ENCODE measurements around the gene ZACN. TPM values are rescaled to one million over a fixed set of nuclear protein-coding genes. Genes with fewer than 3 reads are reported as not detected.
A peak's percentile ranks its signal among the peaks of the same experiment; 100 is the strongest.

The ZACN gene
- total RNA-seq, 2 experiments from 2014 or later: 2.3 to 3.0 TPM

- CTCF ChIA-PET: interaction anchor here (1.0 to 4.2 kb wide), 6 partner anchors 11 to 202 kb away, joined by 3 to 17 read pairs (median 6); no protein-coding TSS in a partner anchor
Observed at GRCh38 chr17:76107509-76107908, 28.5 kb downstream of the ZACN start.

DNA sequence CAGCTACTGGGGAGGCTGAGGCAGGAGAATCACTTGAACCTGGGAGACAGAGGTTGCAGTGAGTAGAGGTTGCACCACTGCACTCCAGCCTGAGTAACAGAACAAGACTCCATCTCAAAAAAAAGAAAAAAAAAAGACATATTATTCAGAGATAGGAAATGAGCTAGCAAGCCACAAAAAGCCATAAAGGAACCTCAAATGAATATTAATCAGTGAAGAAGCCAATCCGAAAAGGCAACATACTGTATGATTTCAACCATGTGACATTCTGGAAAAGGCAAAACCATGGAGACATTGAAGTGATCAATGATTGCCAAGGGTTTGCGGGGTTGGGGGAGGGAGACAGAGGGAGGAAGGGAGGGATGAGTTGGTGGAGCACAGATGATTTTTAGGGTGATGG, 33.0 kb downstream of the ZACN start:
- no peak for TF ChIP-seq CTCF (IDR thresholded peaks at IDR 0.05)
- no peaks in the 10 kb centered on the region for H3K9me3 Mint-ChIP-seq
- H3K27me3 Mint-ChIP-seq: no peaks in the 10 kb centered on the region
- POLR2A ChIA-PET: interaction anchor here (0.6 to 1.7 kb wide), 2 partner anchors 36 to 153 kb away, joined by 3 to 4 read pairs; no protein-coding TSS in a partner anchor
- no peak for ATAC-seq
- intact Hi-C loops (cut with micrococcal nuclease): no loop called here
- H3K4me3 Mint-ChIP-seq: no peak overlapping the region
- no peaks in the 10 kb centered on the region for H3K36me3 Mint-ChIP-seq (ENCODE audit: low read depth)
- no peak for DNase-seq
- CTCF ChIA-PET: interaction anchor here (0.8 to 2.6 kb wide), 8 partner anchors 10 to 287 kb away, joined by 3 to 12 read pairs (median 4); partner anchors contain the start of gene CDK3
- H3K27ac Mint-ChIP-seq: no peak overlapping the region
- no peaks in the 10 kb centered on the region for H3K4me1 Mint-ChIP-seq (ENCODE audit: low read depth)

More at GRCh38 chr17:76107509-76107908, 28.5 kb downstream of the ZACN start:
- no peak overlapping the region for H3K4me3 Mint-ChIP-seq
- DNase-seq (no peak), ATAC-seq (no peak)
- no peaks in the 10 kb centered on the region for H3K36me3 Mint-ChIP-seq (ENCODE audit: low read depth)
- TF ChIP-seq CTCF (IDR thresholded peaks at IDR 0.05): peak; percentile 48
- POLR2A ChIA-PET: no interaction called here
- peaks cover 9% of the 10 kb centered on the region for H3K4me1 Mint-ChIP-seq (ENCODE audit: low read depth)
- H3K9me3 Mint-ChIP-seq: no peaks in the 10 kb centered on the region
- H3K27me3 Mint-ChIP-seq: no peaks in the 10 kb centered on the region
- intact Hi-C loops (cut with micrococcal nuclease): no loop called here
- H3K27ac Mint-ChIP-seq: no peak overlapping the region

DNA sequence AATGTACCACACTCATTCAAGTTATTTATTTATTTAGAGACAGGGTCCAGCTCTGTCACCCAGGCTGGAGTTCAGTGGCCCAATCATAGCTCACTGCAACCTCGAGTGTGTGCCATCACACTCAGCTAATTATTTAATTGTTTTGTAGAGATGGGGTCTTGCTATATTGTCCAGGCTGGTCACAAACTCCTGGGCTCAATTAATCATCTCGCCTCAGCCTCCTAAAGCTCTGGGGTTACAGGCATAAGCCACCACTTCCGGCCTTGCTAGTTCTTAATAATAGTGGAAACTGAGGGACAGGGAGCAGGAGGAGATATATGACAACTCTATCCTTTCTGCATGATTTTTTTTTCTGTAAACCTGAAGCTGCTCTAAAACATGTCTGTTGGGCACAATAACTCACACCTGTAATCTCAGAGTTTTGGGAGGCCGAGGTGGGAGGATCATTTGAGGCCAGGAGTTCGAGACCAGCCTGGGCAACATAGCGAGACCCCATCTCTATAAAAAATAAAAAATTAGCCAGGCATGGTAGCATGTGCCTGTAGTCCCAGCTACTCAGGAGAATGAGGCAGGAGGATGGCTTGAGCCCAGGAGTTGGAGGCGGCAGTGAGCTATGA, 36.3 kb downstream of the ZACN start:
- Mint-ChIP-seq H3K36me3 (ENCODE audit: low read depth) (no peaks in the 10 kb centered on the region), H3K9me3 (no peaks in the 10 kb centered on the region), H3K27me3 (no peaks in the 10 kb centered on the region), H3K27ac (no peak overlapping the region), H3K4me1 (ENCODE audit: low read depth) (no peaks in the 10 kb centered on the region), H3K4me3 (no peak overlapping the region)
- POLR2A ChIA-PET: interaction anchor here (1.7 kb wide), 1 partner anchor 11 kb away, joined by 6 read pairs; the partner anchor contains the start of gene EXOC7
- CTCF ChIA-PET: interaction anchor here (0.7 to 2.8 kb wide), 5 partner anchors 101 to 312 kb away, joined by 3 to 23 read pairs (median 4); no protein-coding TSS in a partner anchor
- intact Hi-C loops (cut with micrococcal nuclease): no loop called here
- DNase-seq: no peak
- no peak for ATAC-seq
- no peak for TF ChIP-seq CTCF (IDR thresholded peaks at IDR 0.05)

DNA sequence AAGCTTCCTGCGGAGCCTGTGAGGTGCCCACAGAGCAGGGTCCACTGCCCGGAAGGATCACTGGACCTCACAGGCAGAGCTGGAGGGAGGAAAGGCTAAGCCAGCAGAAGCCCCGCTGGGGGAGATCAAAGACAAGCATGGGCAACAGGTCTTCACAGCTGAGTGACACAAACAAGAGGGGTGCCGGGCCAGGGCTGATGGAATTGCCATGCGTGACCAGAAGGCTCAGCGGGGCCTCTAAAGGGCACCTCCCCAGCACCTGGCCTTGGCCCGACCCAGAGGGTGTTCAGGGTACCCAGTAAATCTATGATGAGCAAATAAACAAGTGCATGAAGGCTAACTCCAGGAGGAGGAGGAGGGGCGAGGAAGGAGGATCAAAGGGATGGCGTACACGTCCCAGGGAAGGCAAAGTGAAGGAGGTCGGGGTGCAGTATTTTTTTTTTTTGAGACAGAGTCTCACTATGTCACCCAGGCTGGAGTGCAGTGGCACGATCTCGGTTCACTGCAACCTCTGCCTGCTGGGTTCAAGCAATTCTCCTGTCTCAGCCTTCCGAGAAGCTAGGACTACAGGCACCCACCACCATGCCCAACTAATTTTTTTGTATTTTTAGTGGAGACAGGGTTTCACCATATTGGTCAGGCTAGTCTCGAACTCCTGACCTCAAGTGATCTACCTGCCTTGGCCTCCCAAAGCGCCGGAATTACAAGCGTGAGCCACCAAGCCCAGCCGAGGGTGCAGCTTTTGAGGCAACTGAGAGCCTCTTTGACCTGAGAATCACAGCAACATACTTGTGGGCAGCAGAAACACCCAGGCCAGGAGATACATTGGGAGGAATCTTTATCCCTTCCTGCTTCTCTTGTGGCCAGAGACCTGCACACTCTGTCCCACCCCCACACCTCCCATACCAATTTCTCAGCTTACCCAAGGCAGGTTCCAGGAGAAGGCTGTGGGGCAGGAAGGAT, 40.7 kb downstream of the ZACN start:
- no peaks in the 10 kb centered on the region for H3K36me3 Mint-ChIP-seq (ENCODE audit: low read depth)
- POLR2A ChIA-PET: interaction anchor here (1.0 to 7.8 kb wide), 5 partner anchors 14 to 160 kb away, joined by 3 to 83 read pairs (median 4); partner anchors contain the start of genes EXOC7 and UBALD2
- TF ChIP-seq CTCF (IDR thresholded peaks at IDR 0.05): no peak
- no peak overlapping the region for H3K4me3 Mint-ChIP-seq
- CTCF ChIA-PET: interaction anchor here (0.9 to 13.9 kb wide), 10 partner anchors 12 to 266 kb away, joined by 3 to 236 read pairs (median 8); no protein-coding TSS in a partner anchor
- no peak for DNase-seq
- intact Hi-C loops (cut with micrococcal nuclease): loop anchor here (2.0 to 5.0 kb wide), 2 partner anchors 63 to 159 kb away; no protein-coding TSS in a partner anchor
- H3K9me3 Mint-ChIP-seq: no peaks in the 10 kb centered on the region
- H3K4me1 Mint-ChIP-seq (ENCODE audit: low read depth): peaks cover 10% of the 10 kb centered on the region
- no peak for ATAC-seq
- no peak overlapping the region for H3K27ac Mint-ChIP-seq
- no peaks in the 10 kb centered on the region for H3K27me3 Mint-ChIP-seq
